NK-92 treated with Interleukin-12 subunit alpha and Interleukin-12 subunit beta, amount 100 ng/mL, for 24 hours (cell line): ENCODE measurements around the gene PKP4.

Experiments used
- DNase-seq: peaks from one replicate; lab custom pipeline; 2025; lab: John Stamatoyannopoulos, UW

PKP4 gene

GRCh38 chr2:158546412-158547144 is 89.8 kb downstream of the PKP4 start:
- no peak for DNase-seq

GRCh38 chr2:158553257-158553656 is 96.5 kb downstream of the PKP4 start:
- DNase-seq: no peak

- DNase-seq: no peak
These were observed 98.2 kb downstream of the PKP4 start for GRCh38 chr2:158554996-158555395.

- no peak for DNase-seq
These were observed 99.4 kb downstream of the PKP4 start for GRCh38 chr2:158556124-158556523.

DNA sequence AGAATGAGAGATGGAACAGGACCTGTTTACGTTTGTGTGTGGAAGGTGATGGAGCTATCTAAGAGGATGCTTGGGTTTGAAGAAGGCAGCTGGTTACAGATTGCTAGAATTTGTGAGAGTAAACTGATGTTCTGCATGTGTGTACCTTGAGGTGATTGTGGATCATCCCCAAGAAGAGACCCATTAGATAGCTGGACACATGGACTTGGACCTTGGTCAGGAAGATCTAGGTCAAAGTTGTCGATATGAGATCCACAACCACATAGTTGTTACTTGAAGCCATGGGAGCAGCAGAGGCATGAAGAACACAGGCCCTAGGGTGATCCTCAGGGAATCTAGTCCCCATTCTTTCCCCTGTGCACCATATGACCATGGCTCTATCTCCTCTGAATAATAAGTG is 101.0 kb downstream of the PKP4 start:
- no peak for DNase-seq

- DNase-seq: no peak
These were observed 102.5 kb downstream of the PKP4 start for GRCh38 chr2:158559252-158559651.

GRCh38 chr2:158560259-158560658 is 103.5 kb downstream of the PKP4 start:
- no peak for DNase-seq

DNA sequence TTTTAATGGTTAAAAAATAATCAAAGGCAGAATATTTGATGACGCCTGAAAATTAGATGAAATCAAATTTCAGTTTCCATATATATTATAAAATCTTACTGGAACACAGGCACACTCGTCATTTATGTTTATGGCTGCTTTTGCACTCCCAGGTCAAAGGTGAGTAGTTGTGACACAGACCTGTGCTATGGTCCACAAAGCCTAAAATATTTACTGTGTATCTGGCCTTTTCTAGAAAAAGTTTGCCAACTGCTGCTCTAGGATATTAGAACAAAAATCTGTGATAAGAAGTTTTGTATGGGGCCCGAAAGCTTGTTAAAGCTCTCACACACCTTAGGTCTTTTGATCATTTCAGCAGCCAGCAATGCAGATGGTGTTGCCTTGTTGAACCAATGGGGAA is 104.3 kb downstream of the PKP4 start:
- DNase-seq: no peak

DNA sequence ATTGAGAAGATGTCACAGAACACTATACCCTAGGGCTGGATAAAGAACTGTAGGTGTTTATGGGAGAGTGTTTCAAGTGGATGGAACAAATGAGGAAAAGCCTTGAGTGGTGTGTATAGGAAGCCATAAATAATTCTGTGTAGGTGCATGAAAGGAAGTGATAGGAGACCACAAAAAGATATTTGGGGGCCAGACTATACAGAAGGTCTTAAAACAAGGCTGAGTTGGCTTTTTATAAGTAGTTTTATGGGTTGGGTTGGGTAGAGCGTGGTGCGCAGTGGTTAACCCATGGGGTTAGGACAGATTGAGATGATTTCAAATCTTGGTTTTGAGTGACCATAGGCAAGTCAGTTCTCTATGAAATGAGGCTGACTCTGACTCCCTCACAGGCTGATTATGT is 110.5 kb downstream of the PKP4 start:
- no peak for DNase-seq

DNA sequence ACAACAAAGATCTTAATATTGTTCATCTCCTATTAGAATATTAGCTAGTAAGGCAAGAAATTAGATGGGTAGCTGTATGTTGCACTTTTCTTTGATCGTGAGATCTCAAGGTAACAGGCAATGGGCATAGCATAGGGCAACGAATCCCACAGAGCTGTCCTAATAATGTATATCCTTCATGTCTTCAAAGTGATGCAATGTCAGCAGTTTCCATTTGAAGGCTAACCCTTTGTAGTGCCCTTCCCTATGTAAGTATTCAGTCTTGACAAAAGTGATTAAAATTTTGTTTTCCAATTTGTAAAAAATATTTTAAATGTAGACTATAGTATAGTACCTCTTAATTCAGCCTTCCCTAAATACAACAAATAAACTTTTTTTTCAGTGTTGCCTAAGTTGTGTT is 112.5 kb downstream of the PKP4 start:
- DNase-seq: no peak

DNA sequence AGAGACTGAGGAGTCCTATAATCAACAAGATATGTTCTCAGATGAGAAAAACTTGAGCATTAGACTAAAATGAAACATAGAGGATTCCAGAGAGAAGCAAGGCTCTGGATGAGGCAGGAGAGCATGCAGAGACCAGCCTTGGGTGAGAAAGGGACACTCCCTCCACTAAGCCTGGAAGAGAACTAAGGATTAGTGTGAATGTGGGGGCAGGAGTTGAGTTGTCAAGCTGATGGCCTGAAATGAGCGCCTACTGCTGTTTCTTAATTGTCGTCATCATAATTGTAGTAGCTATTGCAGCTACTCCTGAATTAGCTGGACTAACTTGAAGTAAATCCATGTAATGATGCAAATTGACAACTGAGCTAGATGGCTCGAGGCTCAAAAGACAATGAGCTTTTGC is 114.1 kb downstream of the PKP4 start:
- DNase-seq: no peak

DNA sequence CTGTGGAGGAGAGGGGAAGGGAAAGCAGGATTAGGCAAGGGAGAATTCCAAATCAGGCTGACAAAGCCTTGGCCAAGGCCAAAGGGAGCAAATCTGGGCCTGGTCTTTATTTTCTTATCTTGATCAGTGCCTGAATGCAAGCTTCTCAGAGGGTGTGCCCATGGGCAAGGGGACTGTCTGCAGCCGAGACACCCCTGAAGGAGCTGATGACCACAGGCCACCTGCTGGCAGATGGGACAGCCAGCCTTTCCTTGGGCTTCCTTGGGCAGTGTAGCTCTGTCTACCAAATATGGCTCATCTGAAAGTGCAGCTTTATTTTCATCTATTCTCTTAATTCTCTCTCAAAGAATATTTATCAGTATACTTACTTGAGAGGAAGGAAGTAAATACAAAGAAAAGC is 117.0 kb downstream of the PKP4 start:
- DNase-seq: no peak

GRCh38 chr2:158575051-158575635 is 118.4 kb downstream of the PKP4 start:
- DNase-seq: no peak

DNA sequence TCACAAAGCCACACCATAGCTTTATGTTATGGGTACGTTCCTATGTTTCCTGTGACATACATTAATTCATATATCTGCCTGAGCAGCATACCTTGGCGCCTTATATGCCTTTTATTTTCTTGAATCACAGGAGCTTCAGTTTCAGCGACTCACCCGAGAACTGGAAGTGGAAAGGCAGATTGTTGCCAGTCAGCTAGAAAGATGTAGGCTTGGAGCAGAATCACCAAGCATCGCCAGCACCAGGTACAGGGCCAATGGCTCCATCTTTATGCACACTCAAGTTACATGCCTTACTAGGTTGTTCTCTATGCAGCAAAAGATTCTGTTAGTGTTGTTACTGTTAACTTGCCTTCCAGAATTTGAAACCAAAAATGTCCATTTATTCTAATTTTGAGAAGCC is 120.4 kb downstream of the PKP4 start:
- DNase-seq: no peak

DNA sequence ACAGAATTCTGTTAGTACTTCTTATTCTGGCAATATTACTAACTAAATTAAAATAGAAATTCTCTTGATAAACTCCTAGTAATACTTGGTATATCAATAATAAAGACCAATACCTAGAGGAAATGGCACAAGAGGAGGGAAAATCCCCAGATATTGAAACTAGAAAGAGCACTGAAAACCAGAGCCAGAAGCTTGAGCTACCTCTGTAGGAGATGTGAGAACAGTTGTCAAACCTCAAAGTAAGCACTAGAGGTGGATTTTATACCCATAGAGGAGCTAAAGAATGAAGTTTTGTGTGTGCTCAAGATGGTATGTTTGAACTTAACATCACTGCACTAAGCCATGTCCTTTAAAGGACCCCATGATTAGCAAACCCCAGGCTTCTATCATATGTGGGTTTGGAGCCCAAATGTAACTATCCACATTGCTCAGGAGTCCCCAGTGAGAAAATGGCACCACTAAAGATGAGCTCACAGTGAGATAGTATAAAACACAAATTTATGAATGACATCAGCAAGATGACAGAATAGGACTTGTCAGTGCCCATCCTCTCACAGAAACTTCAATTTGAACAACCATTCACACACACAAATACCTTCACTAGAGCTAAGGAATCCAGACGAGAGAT is 122.1 kb downstream of the PKP4 start:
- DNase-seq: no peak

DNA sequence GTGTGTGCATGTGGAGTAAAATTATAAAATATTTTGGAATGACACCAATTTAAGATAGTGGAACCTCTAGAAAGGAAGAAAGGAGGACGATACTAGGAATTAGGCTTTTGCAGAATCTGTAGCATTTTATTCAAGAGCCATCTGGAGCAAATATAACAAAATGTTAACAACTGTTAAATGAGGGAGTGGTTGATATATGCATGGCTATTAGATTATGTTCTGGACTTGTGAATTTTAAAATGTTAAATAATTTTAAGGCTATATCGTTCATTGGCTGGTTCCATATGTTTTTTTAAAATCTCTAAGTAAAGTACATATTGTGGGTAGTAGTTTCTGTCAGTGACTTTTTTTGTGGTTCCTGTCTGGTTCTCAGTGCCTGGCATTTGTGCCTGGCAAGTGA is 123.2 kb downstream of the PKP4 start:
- no peak for DNase-seq

- DNase-seq: no peak
These were observed 124.0 kb downstream of the PKP4 start for GRCh38 chr2:158580760-158581159.

GRCh38 chr2:158582670-158583069 is 125.9 kb downstream of the PKP4 start:
- no peak for DNase-seq

DNA sequence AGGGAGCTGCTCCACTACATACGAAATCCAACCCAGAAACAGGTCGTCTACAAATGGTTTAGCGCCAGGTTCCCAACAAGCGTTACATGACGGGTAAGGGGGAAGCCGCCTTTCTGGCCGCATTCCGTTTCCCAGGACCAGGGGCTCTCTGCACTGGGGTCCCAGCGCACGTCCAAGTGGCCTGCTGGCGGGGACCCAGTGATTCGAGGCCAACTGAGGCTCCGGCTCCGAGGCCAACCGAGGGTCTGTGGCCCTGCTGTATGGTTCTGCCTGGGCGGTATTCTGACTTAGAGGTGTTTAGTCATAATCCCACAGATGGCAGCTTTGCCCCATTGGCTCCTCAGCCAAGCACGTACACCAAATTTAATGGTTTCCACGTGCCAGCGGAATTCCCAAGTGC is 127.2 kb downstream of the PKP4 start:
- no peak for DNase-seq

- no peak for DNase-seq
These were observed 129.7 kb downstream of the PKP4 start for GRCh38 chr2:158586491-158586890.

DNA sequence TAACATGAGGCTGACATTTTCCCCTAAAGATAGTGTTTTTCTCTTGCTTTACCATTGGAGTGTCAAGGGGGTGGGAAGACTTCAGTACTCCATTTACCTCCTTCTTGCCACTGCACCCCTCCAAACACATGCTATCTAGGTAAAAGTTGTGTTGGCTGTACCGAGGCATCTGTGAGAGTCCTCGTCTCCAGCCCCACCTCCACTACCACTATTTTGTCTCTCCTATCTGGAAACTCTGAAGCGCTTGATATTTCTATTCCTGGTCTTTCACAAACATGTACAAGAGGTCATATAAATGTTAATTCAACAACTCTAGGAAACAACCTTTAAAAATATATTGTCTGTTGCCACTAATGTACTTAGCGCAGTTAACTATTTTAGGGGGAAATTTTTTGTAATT is 132.6 kb downstream of the PKP4 start:
- DNase-seq: no peak

- DNase-seq: no peak
These were observed 142.2 kb downstream of the PKP4 start for GRCh38 chr2:158598862-158599517.

DNA sequence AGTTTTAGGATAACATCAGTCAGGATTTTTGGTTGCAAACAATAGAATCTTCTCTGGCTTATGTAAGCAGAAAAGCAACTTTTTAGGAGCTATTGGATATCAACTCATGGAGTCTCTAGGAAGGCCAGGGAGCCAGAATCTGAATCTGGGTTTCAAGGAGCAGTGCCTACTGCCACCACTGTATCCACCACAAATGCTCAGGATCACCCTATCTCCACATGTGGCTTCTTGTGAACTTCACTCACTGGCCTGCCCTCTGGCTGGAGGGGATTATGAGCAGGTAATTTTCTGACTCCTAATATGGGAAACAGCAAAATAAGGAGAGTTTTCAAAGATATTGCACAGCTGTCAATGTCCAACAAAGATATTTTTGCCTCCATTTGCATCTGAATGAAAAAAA is 142.9 kb downstream of the PKP4 start:
- no peak for DNase-seq
